ENCODE results near the gene COLGALT1. TPM values are rescaled to one million over a fixed set of nuclear protein-coding genes. Genes with fewer than 3 reads are reported as not detected.

Gene COLGALT1
- total RNA-seq, 1 experiment from 2014 or later: 48.5 TPM

DNA sequence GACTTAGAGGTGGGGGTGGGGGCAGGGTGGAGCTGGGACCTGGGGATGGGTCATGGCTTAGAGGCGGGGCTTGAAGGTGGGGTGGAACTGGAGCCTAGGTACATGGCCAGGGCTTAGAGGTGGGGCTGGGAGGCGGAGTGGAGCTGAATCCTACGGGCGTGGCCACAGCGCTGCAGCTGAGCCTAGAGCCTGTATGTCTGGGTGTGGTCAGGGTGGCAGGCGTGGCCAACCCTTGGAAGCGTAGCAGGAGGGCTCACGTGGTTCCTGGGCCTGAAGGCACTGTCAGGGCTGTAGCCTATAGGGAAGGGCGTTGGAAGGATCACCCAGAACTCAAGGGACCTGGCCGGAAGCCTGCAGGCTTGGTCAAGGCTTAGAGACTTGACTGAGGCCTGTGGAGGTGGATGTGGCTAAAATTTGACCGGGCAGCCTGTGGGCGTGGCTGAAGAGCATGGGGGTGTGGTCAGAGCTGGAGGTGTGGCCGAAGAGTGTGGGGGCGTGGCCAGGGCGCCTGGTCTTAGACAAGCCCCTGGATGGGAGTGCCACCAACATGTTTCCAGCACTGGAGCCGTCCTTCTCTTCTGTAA, 24.3 kb downstream of the COLGALT1 start:
- Mint-ChIP-seq H3K36me3 (ENCODE audit: insufficient read depth in 1 of 3, low read depth in 3 of 3) (peaks cover 17 to 40% (median 35%) of the 10 kb centered on the region in 3 experiments), H3K4me3 (peak overlapping the region; percentile 41 to 76), H3K9me3 (no peaks in the 10 kb centered on the region; a peak in 1 of 5 replicates), H3K4me1 (peaks cover 20 to 33% of the 10 kb centered on the region in 2 experiments), H3K27ac (peak overlapping the region; percentile 85 to 99 (median 88); a peak in 5 of 7 replicates), H3K27me3 (ENCODE audit: low read depth) (no peaks in the 10 kb centered on the region)
- Histone ChIP-seq H3K27me3 (ENCODE audit: insufficient read depth, low read length) (no peaks in the 10 kb centered on the region), H2AK5ac (ENCODE audit: insufficient read length, low read length) (no peak overlapping the region), H2BK120ac (ENCODE audit: low read depth, low read length, poor library complexity, severe bottlenecking) (no peak overlapping the region), H3K4me1 (ENCODE audit: insufficient read depth, low read length) (no peaks in the 10 kb centered on the region; the same call in 1 of the 2 replicates), H3K14ac (ENCODE audit: insufficient read depth, low read length) (no peak overlapping the region), H2AFZ (ENCODE audit: low read length) (no peak overlapping the region), H3K4me2 (ENCODE audit: insufficient read depth, insufficient read length, low read length) (peak overlapping the region; percentile 27), H4K91ac (ENCODE audit: insufficient read length, low read depth, low read length) (no peak overlapping the region), H3K23ac (ENCODE audit: insufficient read length, low read depth, low read length) (no peak overlapping the region), H3K9ac (ENCODE audit: extremely low read depth, insufficient read length, low read length) (no peak overlapping the region), H3T11ph (ENCODE audit: low read length) (no peak overlapping the region), H3K18ac (ENCODE audit: insufficient read length, low read depth, low read length) (no peak overlapping the region), H2BK12ac (ENCODE audit: insufficient read length, low read depth, low read length) (no peak overlapping the region), H4K8ac (replicated peaks; ENCODE audit: insufficient read length, low read depth, low read length) (no peak overlapping the region), H3K4ac (ENCODE audit: low read depth, low read length) (no peak overlapping the region), H3K56ac (ENCODE audit: insufficient read length, low read depth, low read length) (no peak overlapping the region), H2BK20ac (ENCODE audit: low read depth, low read length, poor library complexity, severe bottlenecking) (no peak overlapping the region), H3K79me2 (ENCODE audit: insufficient read depth, low read length) (no peaks in the 10 kb centered on the region), H2BK15ac (ENCODE audit: low read depth, low read length) (no peak overlapping the region), H4K20me1 (ENCODE audit: control insufficient read depth, insufficient read depth, insufficient read length) (no peaks in the 10 kb centered on the region), H3K23me2 (ENCODE audit: insufficient read length, low read depth, low read length, poor library complexity, severe bottlenecking) (peaks cover 3% of the 10 kb centered on the region), H3K79me1 (ENCODE audit: insufficient read depth, low read depth, low read length, poor library complexity, severe bottlenecking) (no peaks in the 10 kb centered on the region), H2BK5ac (ENCODE audit: insufficient read length, low read length) (no peak overlapping the region), H3K9me3 (ENCODE audit: control insufficient read depth, low read depth, low read length) (no peaks in the 10 kb centered on the region), H3K27ac (ENCODE audit: insufficient read length, low read depth, low read length) (no peak overlapping the region), H4K5ac (ENCODE audit: insufficient read length, low read depth, low read length) (no peak overlapping the region)
- TF ChIP-seq CTCF (conservative IDR thresholded peaks at IDR 0.05): no peak
- DNase-seq: peak; percentile 98
- no CpG with 5 or more reads among the region's 16 CpGs for WGBS (ENCODE audit: extremely low coverage, insufficient read length, low lambda C conversion rate)
